Sigmoid colon (tissue), 7 donors: Measurements from ENCODE around the gene FZD10. TPM values are rescaled to one million over a fixed set of nuclear protein-coding genes. Genes with fewer than 3 reads are reported as not detected.

Experiments used
- DNase-seq: peaks from one replicate; pipeline ENCODE4 v3.0.0-alpha.2; 2019
- H3K27ac ChIP-seq, 4 donors: fragments of 200-600 bp; sonication (generic); one replicate each; pipeline ENCODE4 v1.5.1; 2016 to 2019; ENCODE audit warnings: mild to moderate bottlenecking in 1 of 4
- H3K27me3 ChIP-seq, 3 donors: fragments of 200-600 bp; sonication (generic); one replicate each; pipeline ENCODE4 v1.5.1; 2019; ENCODE audit warnings: mild to moderate bottlenecking in 1 of 3
- H3K36me3 ChIP-seq, 4 donors: fragments of 200-600 bp; sonication (generic); one replicate each; pipeline ENCODE4 v1.5.1; 2016 to 2019
- H3K4me1 ChIP-seq, 4 donors: fragments of 200-600 bp; sonication (generic); one replicate each; pipeline ENCODE4 v1.5.1; 2017 to 2019
- H3K4me3 ChIP-seq, 4 donors: fragments of 200-600 bp; sonication (generic); one replicate each; pipeline ENCODE4 v1.5.1; 2017 to 2019; ENCODE audit warnings: mild to moderate bottlenecking in 2 of 4, moderate library complexity in 1 of 4
- H3K9me3 ChIP-seq, 4 donors: fragments of 200-600 bp in 3 of 4; sonication (generic) in 3 of 4; one replicate each; pipeline versions ENCODE4 v1.5.1 to v1.6.1; 2013 to 2019
- CTCF ChIP-seq, 4 experiments: fragments of 450-650 bp in 3 of 4; fragments of 200-600 bp in 1 of 4; IDR thresholded peaks; one replicate each; pipeline ENCODE4 v1.5.1; 2016 to 2019; ENCODE audit warnings: antibody characterized with exemption in 4 of 4, mild to moderate bottlenecking in 3 of 4, moderate library complexity in 2 of 4
- EP300 ChIP-seq, 4 donors: sonication (generic); formaldehyde crosslinking; IDR thresholded peaks; one replicate each; pipeline ENCODE4 v1.6.1; 2017; ENCODE audit warnings: antibody characterized with exemption in 4 of 4
- POLR2A ChIP-seq, 2 donors: fragments of 450-650 bp; IDR thresholded peaks; one replicate each; pipeline ENCODE4 v1.6.1; 2016; ENCODE audit warnings: antibody characterized with exemption in 2 of 2, mild to moderate bottlenecking in 2 of 2, moderate library complexity in 2 of 2
- POLR2AphosphoS5 ChIP-seq, 4 donors: sonication (generic); formaldehyde crosslinking; IDR thresholded peaks; one replicate each; pipeline ENCODE4 v1.6.1; 2017; ENCODE audit warnings: antibody characterized with exemption in 4 of 4
- WGBS, 2 donors: extraction: QIAGEN DNeasy Blood & Tissue Kit; methylation state at CpG; one replicate each; pipeline ENCODE4 v1.1.7; 2013; 5-methylcytosine and 5-hydroxymethylcytosine counted together
- intact Hi-C: fragments of 100-400 bp; cut with DNase I; formaldehyde crosslinking; loops from one replicate; pipeline ENCODE4 v1.15.1; 2023
- polyA plus RNA-seq, 3 donors: library from polyadenylated mRNA; stranded (reverse); fragments of 200-250 nt; gene quantifications; one replicate each; pipeline ENCODE4 v1.2.3, GENCODE V29; 2013
- total RNA-seq, 4 donors: library from RNA; depleted of rRNA; stranded (reverse); fragments of >200 nt; gene quantifications; one replicate each; pipeline ENCODE4 v1.1.0, GENCODE V29; 2016
- donor health status: healthy with polysubstance abuse.
- donor health status: Bipolar disorder and iron deficiency.
- donor health status: healthy.

FZD10 gene
- total and polyA plus RNA-seq, 7 donors = 0.13 to 1.7 (median 0.66) TPM; not detected in 1

GRCh38 chr12:130131025-130131424 is 31.2 kb upstream of the FZD10 start:
- no peaks in the 10 kb centered on the region for H3K36me3 ChIP-seq
- peaks cover 0 to 10% (median 0%) of the 10 kb centered on the region in 3 donors for H3K27me3 ChIP-seq
- no peak for DNase-seq
- H3K9me3 ChIP-seq = no peaks in the 10 kb centered on the region
- H3K4me1 ChIP-seq = no peaks in the 10 kb centered on the region
- TF ChIP-seq EP300 (IDR thresholded peaks at IDR 0.05) (no peak), POLR2A (IDR thresholded peaks at IDR 0.05) (no peak), POLR2AphosphoS5 (IDR thresholded peaks at IDR 0.05) (no peak), CTCF (IDR thresholded peaks at IDR 0.05) (no peak)
- no peak overlapping the region for H3K27ac ChIP-seq
- 76 to 80% methylated on average over 14 of the region's 14 CpGs for WGBS, 2 donors
- H3K4me3 ChIP-seq = no peak overlapping the region
- intact Hi-C loops = no loop called here

- WGBS, 2 donors = 58 to 67% methylated on average over 8 of the region's 8 CpGs
- Histone ChIP-seq H3K27ac (no peak overlapping the region), H3K27me3 (peaks cover 0 to 10% (median 0%) of the 10 kb centered on the region in 3 donors), H3K36me3 (no peaks in the 10 kb centered on the region), H3K9me3 (no peaks in the 10 kb centered on the region), H3K4me3 (no peak overlapping the region), H3K4me1 (no peaks in the 10 kb centered on the region)
- DNase-seq = no peak
- no peak for TF ChIP-seq POLR2A (IDR thresholded peaks at IDR 0.05)
- no peak for TF ChIP-seq POLR2AphosphoS5 (IDR thresholded peaks at IDR 0.05)
- TF ChIP-seq EP300 (IDR thresholded peaks at IDR 0.05) = no peak
- no peak for TF ChIP-seq CTCF (IDR thresholded peaks at IDR 0.05)
- intact Hi-C loops = no loop called here
Observed at GRCh38 chr12:130131801-130132200, 30.5 kb upstream of the FZD10 start.

- intact Hi-C loops = no loop called here
- peaks cover 0 to 18% (median 0%) of the 10 kb centered on the region in 3 donors for H3K27me3 ChIP-seq
- H3K36me3 ChIP-seq = no peaks in the 10 kb centered on the region
- DNase-seq = no peak
- no peak overlapping the region for H3K4me3 ChIP-seq
- no peaks in the 10 kb centered on the region for H3K4me1 ChIP-seq
- TF ChIP-seq POLR2A (IDR thresholded peaks at IDR 0.05) (no peak), CTCF (IDR thresholded peaks at IDR 0.05) (no peak), POLR2AphosphoS5 (IDR thresholded peaks at IDR 0.05) (no peak)
- no peaks in the 10 kb centered on the region for H3K9me3 ChIP-seq
- no peak overlapping the region for H3K27ac ChIP-seq
- 52 to 61% methylated on average over 14 of the region's 14 CpGs for WGBS, 2 donors
Observed at GRCh38 chr12:130132831-130133511, 29.3 kb upstream of the FZD10 start.

GRCh38 chr12:130133851-130134562 is 28.3 kb upstream of the FZD10 start:
- Histone ChIP-seq H3K4me3 (no peak overlapping the region), H3K27me3 (peaks cover 0 to 23% (median 0%) of the 10 kb centered on the region in 3 donors), H3K9me3 (no peaks in the 10 kb centered on the region), H3K27ac (no peak overlapping the region), H3K36me3 (no peaks in the 10 kb centered on the region), H3K4me1 (no peaks in the 10 kb centered on the region)
- WGBS, 2 donors = 73 to 77% methylated on average over 26 of the region's 26 CpGs
- no peak for DNase-seq
- intact Hi-C loops = no loop called here
- TF ChIP-seq EP300 (IDR thresholded peaks at IDR 0.05) = no peak

GRCh38 chr12:130134563-130134915 is 27.7 kb upstream of the FZD10 start:
- no peak overlapping the region for H3K27ac ChIP-seq
- no peak overlapping the region for H3K4me3 ChIP-seq
- 82 to 83% methylated on average over 8 of the region's 8 CpGs for WGBS, 2 donors
- DNase-seq = no peak
- TF ChIP-seq POLR2A (IDR thresholded peaks at IDR 0.05) (no peak), CTCF (IDR thresholded peaks at IDR 0.05) (no peak), EP300 (IDR thresholded peaks at IDR 0.05) (no peak), POLR2AphosphoS5 (IDR thresholded peaks at IDR 0.05) (no peak)
- intact Hi-C loops = no loop called here
- no peaks in the 10 kb centered on the region for H3K36me3 ChIP-seq
- no peaks in the 10 kb centered on the region for H3K9me3 ChIP-seq
- no peaks in the 10 kb centered on the region for H3K4me1 ChIP-seq
- H3K27me3 ChIP-seq = peaks cover 0 to 23% (median 0%) of the 10 kb centered on the region in 3 donors
